Left cardiac atrium (tissue), 4 donors: Measurements from ENCODE around the gene RANBP9. TPM values are rescaled to one million over a fixed set of nuclear protein-coding genes. Genes with fewer than 3 reads are reported as not detected.

Experiments used
- ATAC-seq, 2 donors: fragments of 200-7000 bp; cut with Tn5 transposase; one replicate each; pipeline ENCODE4 v1.9.1; 2020; ENCODE audit warnings: mild to moderate bottlenecking in 2 of 2, moderate library complexity in 2 of 2
- DNase-seq: peaks from one replicate; pipeline ENCODE4 v3.0.0-alpha.2; 2020
- intact Hi-C, 2 donors: fragments of 100-400 bp; cut with DNase I; formaldehyde crosslinking; loops; one replicate each; pipeline versions ENCODE4 v1.14.1 to v1.15.1; 2022 to 2023
- total RNA-seq, 2 donors: library from RNA; stranded (reverse); fragmentation: NEBNext Ultra II Directional; extraction: Animal tissue kit (Norgen Biotek cat#: 25700); gene quantifications; one replicate each; pipeline ENCODE4 v1.2.1, GENCODE V29; 2021
- donor health status: DM: no; HTN: yes; CAD: no.
- donor health status: DM: no; HTN: yes; CAD: no; lungs with severe emphysema.
- donor health status: DM: yes; HTN: yes; CAD: no.
- donor health status: Dilated cardiomyopathy.

The RANBP9 gene
- total RNA-seq, 2 donors from 2014 or later: 27.3 to 33.1 TPM

DNA sequence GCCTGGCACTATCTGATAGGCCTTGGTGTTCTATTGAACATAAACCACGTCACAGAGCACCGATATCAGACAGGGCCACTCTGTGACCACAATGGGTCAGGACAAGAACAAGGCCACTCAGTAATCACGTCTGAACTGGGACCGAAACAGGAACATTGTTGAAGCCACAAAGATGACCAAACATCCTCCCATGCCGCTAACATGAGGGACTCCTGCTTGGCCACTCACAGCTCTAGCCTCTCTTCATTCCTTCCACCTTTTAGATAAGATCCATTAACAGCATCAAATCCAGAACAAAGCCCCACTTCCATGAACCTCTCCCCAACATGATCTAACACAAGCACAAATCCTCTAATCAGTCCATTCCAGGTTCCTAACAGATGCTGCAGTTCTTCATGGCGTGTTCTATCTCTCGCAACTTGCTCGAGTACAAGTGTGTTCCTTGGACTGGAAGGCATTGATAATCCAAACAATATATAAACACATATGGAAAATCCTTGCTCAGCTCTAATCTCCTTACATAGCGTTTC lies 129.9 kb downstream of the RANBP9 start:
- ATAC-seq (no peak), DNase-seq (no peak)
- intact Hi-C loops: no loop called here

DNA sequence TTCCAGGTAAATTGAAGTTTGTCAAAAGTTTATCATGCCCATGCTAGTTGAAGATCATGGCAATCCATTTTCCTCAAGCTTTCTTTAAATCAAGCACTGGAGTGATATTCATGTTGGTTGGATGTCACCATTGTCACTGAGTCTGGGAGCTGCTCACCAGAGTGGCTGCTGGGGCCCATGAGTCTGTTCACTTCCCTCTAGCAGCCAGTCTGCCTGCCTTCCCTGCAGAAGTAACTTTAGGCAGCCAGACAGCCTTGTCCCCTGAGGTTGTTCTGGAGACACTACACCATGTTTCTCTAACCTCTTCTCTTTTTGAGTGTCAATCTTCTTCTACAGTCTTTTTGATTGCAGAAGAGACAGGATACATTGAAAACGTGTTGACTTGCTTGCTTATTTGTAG lies 131.7 kb downstream of the RANBP9 start:
- no peak for DNase-seq
- ATAC-seq: no peak
- intact Hi-C loops: loop anchor here in 1 of 2 donors (10.0 kb wide), 1 partner anchor 95 kb away; the partner anchor contains the start of gene GFOD1

DNA sequence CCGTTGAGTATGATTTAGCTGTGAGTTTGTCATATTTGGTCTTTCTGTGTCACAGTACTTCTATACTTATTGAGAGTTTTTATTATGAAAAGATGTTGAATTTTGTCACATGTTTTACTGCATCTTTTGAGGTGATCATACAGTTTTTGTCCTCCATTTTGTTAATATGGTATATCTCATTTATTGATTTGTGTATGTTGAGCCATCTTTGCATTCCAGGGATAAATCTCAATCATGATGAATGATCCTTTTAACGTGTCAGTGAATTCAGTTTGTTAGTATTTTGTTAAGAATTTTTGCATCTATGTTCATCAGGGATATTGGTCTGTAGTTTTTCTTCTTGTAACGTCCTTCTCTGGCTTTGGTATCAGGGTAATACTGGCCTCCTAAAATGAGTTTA lies 133.7 kb downstream of the RANBP9 start:
- ATAC-seq (no peak), DNase-seq (no peak)
- intact Hi-C loops: loop anchor here in 1 of 2 donors (10.0 kb wide), 1 partner anchor 93 kb away; the partner anchor contains the start of gene GFOD1

DNA sequence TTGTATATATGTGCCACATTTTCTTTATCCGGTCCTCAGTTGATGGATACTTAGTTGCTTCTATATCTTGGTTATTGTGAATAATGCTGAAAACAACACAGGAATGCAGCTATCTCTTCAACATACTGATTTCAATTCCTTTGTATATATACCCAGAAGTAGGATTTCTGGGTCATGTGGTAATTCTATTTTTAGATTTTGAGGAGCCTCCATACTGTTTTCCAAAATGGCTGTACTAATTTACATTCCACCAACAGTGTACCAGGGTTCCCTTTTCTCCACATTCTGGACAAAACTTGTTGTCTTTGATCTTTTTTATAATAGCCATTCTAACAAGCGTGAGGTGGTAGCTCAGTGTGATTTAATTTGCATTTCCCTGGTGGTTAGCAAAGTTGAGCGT lies 135.6 kb downstream of the RANBP9 start:
- ATAC-seq (no peak), DNase-seq (no peak)
- intact Hi-C loops: loop anchor here in 1 of 2 donors (10.0 kb wide), 1 partner anchor 91 kb away; the partner anchor contains the start of gene GFOD1

DNA sequence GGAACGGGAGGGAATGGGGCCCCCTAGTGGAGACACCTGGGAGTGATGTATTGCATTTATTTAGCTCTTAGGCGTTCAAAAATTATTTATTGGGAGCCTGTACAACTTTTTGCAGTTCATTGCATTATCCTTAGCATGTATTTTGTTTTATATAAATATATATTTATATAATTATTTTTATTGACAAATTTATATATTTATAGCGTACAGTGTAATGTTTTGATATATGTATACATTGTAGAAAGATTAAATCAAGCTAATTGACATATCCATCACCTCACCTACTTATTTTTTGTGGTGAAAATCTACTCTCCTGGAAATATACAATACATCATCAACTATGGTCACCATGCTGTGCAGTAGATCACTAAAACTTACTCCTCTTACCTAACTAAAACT lies 136.3 kb downstream of the RANBP9 start:
- intact Hi-C loops: loop anchor here in 1 of 2 donors (10.0 kb wide), 1 partner anchor 91 kb away; the partner anchor contains the start of gene GFOD1
- no peak for ATAC-seq
- DNase-seq: no peak

DNA sequence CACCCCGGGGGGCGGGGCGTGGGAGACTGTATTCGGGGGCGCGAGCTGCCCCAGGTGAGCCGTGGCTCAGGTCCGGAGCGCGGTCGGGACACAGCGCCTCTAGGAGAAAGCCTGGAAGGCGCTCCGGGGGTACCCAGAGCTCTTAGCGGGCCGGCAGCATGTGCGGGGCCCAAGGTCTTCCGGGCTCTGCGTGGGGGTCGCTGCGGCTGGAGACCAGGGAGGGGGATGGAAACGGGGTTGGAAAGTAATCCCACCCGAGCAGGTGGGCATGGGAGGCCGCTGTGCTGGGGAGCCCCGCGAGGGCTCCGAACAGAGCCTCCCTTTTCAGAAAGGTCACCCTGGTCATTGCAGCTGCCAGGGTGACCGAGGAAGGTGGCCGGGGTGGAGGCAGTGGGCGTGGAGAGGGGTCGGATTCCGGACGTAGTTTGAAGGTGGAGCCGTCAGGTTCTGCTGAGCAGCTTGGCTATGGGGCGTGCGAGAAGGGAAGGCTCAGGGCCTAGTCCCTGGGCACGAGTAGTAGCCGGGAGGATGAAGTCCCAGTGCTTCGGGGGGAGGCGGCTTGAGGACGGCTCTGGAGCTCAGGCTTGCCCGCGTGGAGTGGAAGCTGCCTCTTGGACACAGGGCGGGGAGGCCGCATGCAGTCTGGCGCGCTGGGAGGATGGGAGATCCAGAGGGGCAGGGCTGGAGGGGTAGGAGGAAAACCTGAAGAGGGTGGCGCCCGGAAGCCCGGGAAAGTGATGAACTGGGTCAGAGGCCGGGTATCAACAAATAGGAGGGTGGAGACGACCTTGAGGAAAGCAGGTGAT lies 136.9 kb downstream of the RANBP9 start, which contains the start of gene SIRT5:
TSS of gene SIRT5 (plus strand) at position 31 of the 806 bp plus-strand sequence. CDS start 9,510 bp downstream, outside the sequence.
- intact Hi-C loops: loop anchor here in 1 of 2 donors (10.0 kb wide), 1 partner anchor 90 kb away; the partner anchor contains the start of gene GFOD1
- DNase-seq: peak; percentile 85

DNA sequence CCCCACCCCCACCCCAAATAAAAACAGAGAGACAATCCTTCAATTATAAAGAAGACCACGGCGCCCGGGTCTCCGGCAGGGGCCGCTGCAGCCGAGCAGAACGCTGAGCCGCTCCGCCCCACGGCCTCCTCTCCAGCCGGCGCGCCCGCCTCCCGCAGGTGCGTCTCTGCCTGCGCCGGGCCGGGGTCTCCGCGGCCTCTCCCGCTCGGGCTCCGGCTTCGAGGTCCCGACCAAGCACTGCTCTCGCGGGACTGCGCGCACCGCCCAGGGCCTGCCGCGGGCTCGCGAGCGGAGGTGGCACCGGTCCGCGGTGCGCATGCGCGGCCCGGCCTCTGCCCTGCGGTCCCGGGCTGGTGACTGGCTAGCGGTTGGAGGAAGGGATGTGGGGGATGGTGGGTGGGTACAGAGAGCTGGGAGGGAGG lies 137.5 kb downstream of the RANBP9 start:
- ATAC-seq (peak; percentile 97), DNase-seq (peak; percentile 94)
- intact Hi-C loops: loop anchor here in 1 of 2 donors (10.0 kb wide), 1 partner anchor 89 kb away; the partner anchor contains the start of gene GFOD1

More for the DNA sequence above, 136.9 kb downstream of the RANBP9 start, which contains the start of gene SIRT5:
- ATAC-seq: peak; percentile 70 to 79

DNA sequence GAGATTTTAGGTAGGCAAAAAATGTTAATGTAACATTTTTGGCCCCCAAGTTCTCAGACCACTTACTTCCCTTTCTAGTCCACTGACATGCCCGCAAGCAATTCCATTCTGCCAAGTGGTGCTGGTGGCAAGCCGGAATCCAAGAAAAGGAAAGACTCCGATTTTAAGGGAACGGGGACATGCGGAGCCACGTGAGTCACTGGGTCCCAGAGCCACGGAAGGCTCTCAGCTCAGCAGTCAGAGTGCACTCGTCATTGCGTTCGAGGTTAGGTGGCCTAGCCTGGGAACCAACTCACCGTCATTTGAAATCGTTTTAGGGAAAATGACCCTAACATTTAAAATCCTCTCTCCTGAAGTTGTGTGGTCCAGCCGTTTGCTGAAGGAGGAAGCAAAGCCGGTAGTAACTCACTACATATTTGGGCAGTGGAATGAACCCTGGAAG lies 137.9 kb downstream of the RANBP9 start:
- DNase-seq (peak; percentile 54), ATAC-seq (peak in 1 of 2 donors; percentile 11)
- intact Hi-C loops: loop anchor here in 1 of 2 donors (10.0 kb wide), 1 partner anchor 89 kb away; the partner anchor contains the start of gene GFOD1

DNA sequence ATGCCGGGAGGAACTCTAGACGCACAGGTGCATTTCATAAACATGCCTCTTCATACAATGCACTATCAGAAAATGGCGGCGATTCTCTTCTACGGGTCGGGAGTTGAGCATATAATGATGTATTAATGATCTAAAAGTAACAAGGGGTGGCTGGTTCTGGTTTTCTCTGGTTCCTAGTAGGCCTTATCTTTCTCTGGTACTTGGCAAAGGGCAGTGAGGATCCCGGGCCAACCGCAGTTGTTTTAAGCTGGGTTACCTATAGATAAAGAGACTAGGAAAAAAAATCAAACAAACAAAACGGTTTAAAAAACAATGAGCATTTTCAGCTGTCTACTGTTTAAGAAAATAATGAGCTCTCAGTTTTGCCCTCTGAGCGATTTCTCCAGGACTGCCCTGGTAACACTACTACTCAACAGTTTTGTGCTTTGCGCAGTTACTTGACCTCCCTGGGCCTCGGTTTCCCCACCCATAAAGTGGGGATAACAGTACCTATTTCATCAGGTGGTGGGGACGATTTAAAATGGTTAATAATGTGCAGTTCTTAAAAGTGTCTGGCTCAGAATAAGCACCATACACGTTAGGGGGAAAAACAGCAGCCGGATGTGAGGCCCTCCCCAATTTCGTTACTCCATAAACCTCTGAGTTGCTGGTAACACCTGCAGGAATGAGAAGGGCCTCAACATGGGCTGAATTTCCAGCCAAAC lies 138.5 kb downstream of the RANBP9 start:
- intact Hi-C loops: loop anchor here in 1 of 2 donors (10.0 kb wide), 1 partner anchor 88 kb away; the partner anchor contains the start of gene GFOD1
- no peak for ATAC-seq
- no peak for DNase-seq

DNA sequence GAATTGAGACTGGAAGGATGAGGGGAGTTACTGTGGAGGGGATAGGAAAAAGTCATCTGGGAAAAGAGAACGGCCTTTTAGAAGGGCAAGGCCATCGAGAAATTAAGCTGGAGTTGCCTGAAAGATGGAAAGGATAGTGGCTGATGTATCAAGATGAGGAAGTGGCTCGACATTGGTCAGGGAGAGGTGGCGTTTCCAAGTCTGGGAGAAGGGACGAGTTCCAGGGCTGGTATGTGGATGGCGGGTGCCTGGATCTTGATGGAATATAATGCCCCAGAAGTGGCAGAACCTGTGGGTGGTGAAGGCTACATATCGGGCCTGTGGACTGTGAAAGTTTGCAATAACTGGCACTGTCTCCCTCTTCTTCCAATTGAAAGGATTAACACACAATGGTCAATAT lies 139.4 kb downstream of the RANBP9 start:
- intact Hi-C loops: loop anchor here in 1 of 2 donors (10.0 kb wide), 1 partner anchor 87 kb away; the partner anchor contains the start of gene GFOD1
- ATAC-seq (no peak), DNase-seq (no peak)

Other genes starting within 250 kb of the RANBP9 start
- 10 to 100 TPM; 59.3 to 78.3 TPM for gene GFOD1, start 224.2 kb downstream of the RANBP9 start, total RNA-seq
- gene SIRT5, start 137.2 kb downstream of the RANBP9 start, total RNA-seq: 10 to 100 TPM; 24.3 to 37.6 TPM
- gene NOL7, start 96.5 kb downstream of the RANBP9 start, total RNA-seq: 10 to 100 TPM; 41.4 to 50.5 TPM
- 10 to 100 TPM; 21.1 to 25.9 TPM for gene MCUR1, start 102.7 kb upstream of the RANBP9 start, total RNA-seq
- under 1 TPM; 0.21 to 0.81 TPM for gene RNF182, start 213.1 kb upstream of the RANBP9 start, total RNA-seq